22Rv1 (cell line): Measurements from ENCODE around the gene PPCS.
"Not testable (repeated sequence)": the region's sequence is repeated elsewhere in the genome, so short reads cannot be mapped to it uniquely, and the experiment has no call there.

Experiments
- H3K27ac ChIP-seq: fragments of 450-650 bp; 2 replicates; pipeline ENCODE4 v1.5.1; 2017
- ZFX ChIP-seq: fragments of 450-650 bp; IDR thresholded peaks from 2 replicates; pipeline ENCODE4 v1.6.1; 2017; ENCODE audit warnings: antibody characterized with exemption, borderline replicate concordance
- TF ChIP-seq, protein P1 (sequence below): fragments of 450-650 bp; IDR thresholded peaks from 2 replicates; pipeline ENCODE4 v1.5.1; 2017; ENCODE audit warnings: mild to moderate bottlenecking

The PPCS gene

DNA sequence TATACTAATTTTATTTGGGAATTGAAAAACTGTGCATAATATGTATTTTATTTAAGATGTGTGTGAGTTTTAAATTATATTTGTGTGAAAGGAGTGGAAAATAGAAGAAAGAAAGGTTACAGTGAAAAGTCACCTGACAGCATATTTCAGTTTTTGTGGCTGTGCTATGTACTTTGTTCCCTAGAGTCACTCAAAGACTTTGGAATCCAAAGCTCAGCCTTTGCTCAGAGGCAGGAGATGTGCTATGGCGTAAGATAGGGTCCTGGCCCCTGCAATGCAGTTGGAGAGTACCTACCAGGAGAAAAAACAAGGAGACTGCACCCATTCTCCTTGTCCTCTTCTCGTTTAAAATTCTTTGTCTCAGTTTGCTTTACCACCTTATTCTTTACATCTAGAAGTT, 9.7 kb downstream of the PPCS start:
- H3K27ac ChIP-seq = no peak overlapping the region
- TF ChIP-seq, protein P1, sequence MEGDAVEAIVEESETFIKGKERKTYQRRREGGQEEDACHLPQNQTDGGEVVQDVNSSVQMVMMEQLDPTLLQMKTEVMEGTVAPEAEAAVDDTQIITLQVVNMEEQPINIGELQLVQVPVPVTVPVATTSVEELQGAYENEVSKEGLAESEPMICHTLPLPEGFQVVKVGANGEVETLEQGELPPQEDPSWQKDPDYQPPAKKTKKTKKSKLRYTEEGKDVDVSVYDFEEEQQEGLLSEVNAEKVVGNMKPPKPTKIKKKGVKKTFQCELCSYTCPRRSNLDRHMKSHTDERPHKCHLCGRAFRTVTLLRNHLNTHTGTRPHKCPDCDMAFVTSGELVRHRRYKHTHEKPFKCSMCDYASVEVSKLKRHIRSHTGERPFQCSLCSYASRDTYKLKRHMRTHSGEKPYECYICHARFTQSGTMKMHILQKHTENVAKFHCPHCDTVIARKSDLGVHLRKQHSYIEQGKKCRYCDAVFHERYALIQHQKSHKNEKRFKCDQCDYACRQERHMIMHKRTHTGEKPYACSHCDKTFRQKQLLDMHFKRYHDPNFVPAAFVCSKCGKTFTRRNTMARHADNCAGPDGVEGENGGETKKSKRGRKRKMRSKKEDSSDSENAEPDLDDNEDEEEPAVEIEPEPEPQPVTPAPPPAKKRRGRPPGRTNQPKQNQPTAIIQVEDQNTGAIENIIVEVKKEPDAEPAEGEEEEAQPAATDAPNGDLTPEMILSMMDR = no peak
- TF ChIP-seq ZFX = no peak

DNA sequence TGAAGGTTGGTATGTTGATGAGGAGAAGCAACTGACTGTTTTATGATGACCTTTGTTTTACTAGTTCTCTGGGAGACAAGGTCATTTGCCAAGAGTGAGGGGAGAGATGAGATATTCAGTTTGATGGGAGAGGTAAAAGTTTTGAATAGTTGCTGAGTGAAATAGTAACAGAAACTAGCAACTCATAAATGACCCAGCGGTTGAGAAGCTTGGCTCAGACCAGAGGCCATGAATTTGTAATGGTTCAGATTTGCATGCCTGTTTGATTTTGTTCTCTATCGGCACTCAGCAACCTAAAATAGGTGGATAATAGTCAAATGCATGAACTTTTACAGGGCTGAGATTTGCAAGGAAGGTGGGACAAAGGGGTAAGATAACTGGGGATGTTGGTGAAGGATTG, 13.4 kb downstream of the PPCS start:
- no peak overlapping the region for H3K27ac ChIP-seq
- TF ChIP-seq, protein P1 = no peak
- TF ChIP-seq ZFX = no peak

DNA sequence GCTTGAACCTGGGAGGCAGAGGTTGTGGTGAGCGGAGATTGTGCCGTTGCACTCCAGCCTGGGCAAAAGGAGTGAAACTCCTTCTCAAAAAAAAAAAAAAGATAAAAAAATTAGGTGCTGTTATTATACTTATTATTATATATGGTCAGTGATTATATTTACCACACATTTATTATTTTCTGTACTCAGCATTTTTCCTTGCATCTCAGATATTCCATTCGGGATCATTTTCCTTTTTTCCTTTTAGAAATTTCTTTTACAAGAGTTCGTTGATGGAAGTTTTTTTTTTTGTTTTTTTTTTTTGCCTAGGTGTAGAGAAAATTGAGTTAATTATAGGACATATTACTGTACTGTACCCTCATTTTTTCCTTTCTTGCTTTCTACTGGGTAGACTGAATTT, 20.3 kb downstream of the PPCS start:
- TF ChIP-seq ZFX = no peak
- TF ChIP-seq, protein P1 = no peak
- H3K27ac ChIP-seq = no peak overlapping the region

DNA sequence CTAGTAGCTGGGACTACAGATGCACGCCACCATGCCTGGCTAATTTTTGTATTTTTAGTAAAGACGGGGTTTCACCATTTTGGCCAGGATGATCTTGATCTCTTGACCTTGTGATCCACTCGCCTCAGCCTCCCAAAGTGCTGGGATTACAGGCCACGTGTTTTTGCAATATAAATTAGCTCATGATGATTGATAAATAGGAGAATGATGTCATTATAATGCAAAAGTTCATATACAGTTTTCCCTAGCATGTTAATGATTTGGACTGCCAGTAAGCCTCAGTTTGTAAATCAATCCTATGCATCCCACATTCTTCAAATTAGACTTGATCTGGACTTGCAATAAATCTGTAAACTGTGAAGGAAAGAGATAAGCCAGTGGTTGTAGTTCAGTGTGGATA, 21.0 kb downstream of the PPCS start:
- H3K27ac ChIP-seq = not testable (repeated sequence)

DNA sequence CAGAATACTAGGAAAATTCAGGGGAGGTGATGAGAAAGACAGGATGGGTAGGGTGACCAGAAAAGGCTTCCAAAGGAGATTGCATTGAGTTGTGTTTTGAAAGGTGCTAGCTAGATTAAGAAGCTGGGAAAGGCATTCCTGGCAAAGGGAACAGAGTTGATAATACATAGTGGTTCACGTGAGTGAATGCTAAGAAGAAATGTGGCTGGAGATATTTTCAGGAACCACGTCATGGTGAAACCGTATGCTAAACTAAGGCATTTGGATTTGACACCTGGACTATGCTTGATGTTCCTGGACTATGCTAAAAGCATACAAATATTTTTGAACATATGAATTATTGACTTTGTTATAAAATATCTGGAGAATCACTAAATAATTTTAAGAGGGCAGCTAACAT, 21.4 kb downstream of the PPCS start:
- no peak overlapping the region for H3K27ac ChIP-seq
- TF ChIP-seq, protein P1 = no peak
- TF ChIP-seq ZFX = no peak

DNA sequence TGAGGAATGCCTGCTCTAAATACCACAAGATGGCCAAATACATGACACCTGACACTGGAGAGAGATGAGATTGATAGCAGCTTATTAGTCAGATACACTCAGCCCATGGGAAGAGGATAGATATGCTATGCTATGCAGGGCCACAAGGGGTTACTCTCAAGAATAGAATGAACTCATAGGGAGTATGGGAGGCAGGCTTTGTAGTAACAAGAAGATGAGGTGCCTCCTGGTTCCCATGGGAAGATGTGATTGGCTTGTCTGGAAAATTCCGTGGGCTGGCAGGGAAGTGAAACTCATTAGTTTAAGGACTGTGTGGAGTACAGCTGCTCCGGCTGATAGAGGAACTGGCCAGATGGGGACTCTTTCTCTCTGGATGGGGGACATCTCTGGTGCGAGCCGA, 23.3 kb downstream of the PPCS start:
- TF ChIP-seq ZFX = no peak
- TF ChIP-seq, protein P1 = 0 out of 2 replicates have a peak, but pooled peaks have one; percentile 9
- no peak overlapping the region for H3K27ac ChIP-seq

DNA sequence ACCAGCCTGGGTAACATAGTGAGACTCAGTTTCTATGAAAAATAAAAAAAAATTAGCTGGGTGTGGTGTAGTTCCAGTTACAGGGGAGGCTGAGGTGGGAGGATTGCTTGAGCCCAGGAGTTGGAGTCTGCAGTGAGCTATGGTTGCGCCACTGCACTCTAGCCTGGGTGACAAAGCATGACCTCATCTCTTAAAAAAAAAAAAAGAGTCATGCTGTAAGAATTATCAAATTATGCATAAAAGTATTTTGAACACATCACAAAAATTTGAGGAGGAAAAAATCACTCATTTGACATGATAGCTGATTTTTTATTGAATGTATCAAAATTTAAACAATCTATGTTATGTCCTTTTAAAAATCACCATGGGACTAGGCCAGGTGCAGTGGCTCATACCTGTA, 24.6 kb downstream of the PPCS start:
- TF ChIP-seq ZFX = no peak
- TF ChIP-seq, protein P1 = no peak
- H3K27ac ChIP-seq = no peak overlapping the region

DNA sequence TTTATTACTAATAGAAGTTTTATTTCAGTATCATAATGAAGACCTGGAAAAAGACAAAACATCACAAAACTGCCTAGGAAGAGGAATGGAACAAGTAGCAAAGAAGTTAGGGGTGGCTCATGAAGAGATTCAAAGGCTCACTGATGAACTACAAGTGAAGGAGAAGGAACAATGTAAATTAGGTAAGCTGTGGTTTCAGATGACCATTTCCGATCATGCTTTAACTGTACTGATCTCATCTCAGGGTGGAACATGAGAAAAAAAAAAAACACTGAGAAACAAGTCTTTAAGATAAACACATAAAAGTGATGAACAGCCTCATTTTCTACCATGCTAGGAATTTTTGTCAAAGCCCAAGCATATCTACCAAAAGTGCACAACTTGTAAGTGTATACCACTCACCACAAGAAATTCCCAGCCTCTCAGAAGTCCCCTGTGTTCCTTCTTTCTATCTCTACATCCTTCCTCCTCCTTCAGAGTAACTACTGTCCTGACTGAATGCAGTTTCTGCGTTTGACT, 26.4 kb downstream of the PPCS start:
- no peak overlapping the region for H3K27ac ChIP-seq

More for the DNA sequence above, 26.4 kb downstream of the PPCS start:
- no peak for TF ChIP-seq ZFX
- TF ChIP-seq, protein P1 = no peak
